ENCODE measurements around the gene DRD2.

The DRD2 gene

DNA sequence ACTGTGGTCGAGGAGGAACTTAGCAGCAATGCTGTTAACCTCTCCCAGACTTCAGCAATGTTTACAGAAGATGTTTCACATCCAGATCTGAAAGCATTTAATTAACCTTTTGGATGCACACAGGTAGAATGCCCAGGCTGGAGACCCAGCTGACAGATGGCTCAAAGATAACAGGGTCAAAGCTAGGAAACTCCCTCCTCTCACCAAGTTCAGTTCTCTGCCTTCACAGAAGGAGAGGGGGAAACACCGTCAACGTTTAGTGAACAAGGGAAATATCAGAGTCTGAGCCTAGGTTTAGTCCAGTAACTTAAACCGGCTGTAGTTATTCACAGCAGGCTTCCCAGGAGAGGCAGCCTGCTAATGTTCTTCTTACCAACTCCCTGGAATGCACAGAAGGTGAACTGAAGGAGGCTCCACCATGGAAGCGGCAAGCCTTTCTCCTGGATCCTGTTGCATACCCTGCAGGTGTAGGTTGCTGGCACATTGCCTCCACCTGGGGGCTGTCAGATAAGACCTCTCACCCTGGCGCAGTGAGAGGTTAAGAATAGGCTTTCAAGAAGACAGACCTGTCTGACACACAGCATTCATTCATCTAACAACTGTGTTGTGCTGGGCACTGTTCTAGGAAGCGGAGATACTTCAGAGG is 111.1 kb downstream of the DRD2 start:
- no peak for DNase-seq

- no peak for DNase-seq
Observed at GRCh38 chr11:113363406-113363805, 111.8 kb downstream of the DRD2 start.
